HG03095 (cell line): ENCODE measurements around the gene MYO15B.

Experiments used
- ATAC-seq: cut with Tn5 transposase; IDR thresholded peaks from one replicate; pipeline ENCODE4 v1.9.1; 2021; ENCODE audit warnings: moderate library complexity; ENCODE audit not compliant: unreplicated experiment

The MYO15B gene

DNA sequence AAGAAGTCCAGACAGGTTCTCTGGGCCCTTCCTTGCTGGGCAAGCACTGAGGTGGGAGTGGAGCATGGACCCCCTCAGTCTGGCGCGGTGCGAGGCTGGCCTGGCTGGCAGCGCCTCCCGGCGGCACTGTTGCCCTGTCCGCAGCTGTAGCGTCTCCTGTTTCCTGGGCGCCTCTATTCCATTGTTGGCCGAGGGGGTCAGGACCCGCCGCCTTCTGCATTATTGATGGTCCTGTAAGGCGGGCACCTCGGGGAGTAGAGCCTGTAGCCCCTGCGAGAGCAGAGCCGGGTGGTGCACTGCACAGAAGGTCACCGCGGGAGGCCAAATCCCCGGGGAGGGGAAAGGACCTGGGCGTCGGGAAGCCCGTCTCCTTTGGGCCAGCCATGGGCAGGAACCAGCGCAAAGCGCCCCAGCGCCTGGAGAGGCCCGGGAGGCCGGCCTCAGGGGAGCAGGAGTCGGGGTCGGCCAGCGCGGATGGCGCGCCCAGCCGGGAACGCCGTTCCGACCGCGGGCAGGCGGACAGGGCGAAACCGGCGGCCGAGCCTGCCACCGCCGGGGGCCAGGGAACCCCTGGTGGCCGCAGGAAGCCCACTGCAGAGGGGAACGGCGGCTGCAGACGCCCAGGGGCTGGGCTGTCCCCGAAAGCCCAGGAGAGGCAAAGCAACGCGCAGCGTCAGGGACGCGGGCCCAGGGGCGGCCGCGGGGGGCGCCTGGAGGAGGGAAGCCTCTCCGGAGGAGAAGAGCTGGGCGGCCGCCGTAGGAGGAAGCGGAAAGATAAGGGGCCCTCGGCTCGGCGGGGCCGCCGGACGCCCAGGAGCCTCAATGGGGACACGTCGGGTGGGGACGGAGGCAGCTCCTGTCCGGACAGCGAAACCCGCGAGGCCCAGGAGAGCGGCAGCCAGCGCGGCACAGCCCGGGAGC is at the start of gene MYO15B:
MYO15B (plus strand) TSS at position 126 of the 921 bp plus-strand sequence; CDS start at position 384, 258 bp downstream.
- no peak for ATAC-seq

DNA sequence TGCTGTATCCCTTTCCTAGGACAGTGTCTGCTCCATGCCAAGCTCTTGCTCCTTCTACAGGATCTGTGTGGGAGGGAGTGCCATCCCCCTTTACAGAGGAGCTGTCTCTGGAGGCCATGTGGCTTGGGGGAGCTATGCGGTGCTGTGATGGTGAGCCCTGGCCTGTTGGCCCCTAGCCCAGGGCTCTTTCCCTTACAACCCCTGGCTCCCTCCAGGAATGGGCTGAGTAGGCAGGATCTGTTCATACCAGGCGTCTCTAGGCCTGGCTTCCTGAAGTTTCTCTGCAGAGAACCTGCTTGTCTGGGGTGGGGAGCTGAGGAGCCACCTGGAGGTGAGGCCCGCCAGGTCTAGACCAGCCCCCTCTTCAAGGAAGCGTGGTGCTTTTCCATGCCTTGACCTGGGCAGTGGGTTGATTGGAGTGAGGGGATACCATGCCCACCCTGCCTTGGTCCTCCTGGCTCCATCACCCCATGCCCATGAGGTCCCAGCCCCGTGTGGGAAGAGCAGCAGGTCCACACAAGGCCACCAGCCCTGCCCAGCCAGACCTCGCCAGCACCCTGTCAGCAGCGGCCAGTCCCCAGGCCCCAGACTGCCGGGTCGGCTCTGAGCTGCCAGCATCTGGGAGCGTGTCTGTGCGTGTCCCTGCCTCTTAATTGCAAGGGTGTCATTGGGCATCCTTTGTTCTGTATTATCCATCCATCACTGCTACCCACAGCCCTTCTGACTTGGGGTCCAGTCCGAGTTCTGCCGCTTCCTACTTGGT is 47.5 kb upstream of the MYO15B start:
- ATAC-seq: no peak

DNA sequence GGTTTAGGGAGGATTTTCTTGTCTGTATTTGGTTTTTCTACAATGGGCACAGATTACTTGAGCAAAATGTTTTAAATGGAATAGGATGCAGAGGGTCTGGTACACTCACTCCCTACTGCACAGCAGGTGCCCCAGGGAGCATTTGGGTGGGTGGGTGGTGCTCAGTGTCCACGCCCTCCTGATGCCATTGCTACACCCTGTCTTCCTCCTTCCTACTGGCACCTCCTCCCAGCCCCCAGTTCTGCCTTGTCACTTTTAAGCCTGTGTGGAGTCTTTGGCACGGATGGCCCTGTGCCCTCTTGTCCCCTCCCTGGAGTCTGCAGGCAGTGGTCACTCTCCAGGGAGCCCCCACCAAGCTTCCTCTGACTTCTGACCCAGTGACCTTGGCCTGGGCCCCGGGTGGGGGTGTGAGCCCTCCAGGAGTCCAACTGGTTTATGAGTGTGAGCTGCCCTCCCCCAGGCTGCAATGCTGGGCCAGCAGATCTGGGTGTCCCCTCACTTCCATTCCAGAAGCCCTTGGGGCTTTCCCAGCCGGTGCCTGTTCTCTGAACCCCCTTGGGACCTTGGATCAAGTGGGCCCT is 46.6 kb upstream of the MYO15B start:
- no peak for ATAC-seq

DNA sequence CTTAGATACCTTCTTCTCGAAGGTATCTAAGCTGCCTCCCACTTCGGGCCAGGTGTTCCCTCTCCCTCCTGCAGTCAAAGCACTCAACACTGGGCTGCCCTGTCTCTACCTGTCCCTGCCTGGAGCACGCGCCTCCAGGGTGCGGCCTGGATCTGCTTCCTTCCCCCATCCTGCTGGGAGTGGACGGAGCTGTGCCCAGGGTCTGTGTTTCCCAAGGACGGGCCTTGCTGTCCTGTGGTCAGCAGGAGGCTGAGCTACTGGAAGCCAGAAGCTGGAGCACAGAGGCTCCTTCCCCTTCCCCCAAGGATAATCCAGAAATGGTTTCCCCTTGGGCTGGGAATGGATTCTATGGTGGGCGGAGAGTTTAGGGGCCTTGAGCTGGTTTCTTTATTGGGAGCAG is 45.4 kb upstream of the MYO15B start:
- ATAC-seq: no peak

DNA sequence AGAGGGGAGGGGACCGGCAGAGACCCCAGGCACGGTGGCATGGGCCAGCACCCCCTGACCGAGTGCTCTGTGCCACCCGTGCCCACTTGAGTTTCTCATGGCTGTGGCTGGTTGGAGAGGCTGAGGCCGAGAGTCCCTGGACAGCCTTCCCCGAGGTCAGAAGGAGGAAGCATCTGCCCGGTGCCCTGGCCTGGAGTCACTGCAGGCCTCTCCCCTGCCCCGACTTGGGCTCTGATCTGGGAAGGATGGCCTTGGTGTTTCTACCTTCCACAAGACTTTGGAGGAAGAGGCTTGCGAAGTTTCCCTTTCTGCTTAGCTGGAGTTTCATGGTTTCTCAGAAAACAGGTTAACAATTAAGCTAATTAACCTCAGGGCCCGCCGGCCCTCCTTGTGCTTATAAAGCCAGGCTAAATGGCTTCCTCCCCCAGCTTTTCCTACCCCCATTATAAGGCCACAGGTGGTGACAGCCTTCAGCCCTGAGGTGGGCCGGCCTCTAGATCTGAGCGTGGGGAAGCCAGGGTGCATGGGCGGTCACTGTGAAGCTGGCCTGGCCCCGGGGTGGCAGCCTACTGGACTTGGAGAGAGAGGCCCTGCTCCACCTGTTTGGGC is 44.8 kb upstream of the MYO15B start:
- ATAC-seq: no peak

DNA sequence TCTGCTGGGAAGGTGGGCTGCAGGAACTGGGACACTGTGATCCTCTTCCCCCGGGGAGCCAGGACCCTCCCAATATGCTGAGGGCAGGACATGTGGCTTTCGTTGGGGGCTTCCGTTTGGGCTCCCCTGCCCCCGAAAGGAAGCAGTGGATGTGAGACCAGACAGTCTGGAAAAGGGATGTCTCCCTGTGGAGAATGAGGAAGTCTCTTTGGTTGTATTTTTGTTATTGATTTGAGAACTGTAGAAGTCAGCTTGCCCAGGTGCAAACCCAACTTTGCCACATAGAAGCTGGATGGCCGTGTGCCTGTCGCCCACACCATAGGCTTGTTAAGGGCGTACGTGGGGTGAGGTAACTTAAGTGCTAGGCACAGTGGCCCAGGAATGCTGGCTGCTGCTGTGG is 43.4 kb upstream of the MYO15B start:
- no peak for ATAC-seq

DNA sequence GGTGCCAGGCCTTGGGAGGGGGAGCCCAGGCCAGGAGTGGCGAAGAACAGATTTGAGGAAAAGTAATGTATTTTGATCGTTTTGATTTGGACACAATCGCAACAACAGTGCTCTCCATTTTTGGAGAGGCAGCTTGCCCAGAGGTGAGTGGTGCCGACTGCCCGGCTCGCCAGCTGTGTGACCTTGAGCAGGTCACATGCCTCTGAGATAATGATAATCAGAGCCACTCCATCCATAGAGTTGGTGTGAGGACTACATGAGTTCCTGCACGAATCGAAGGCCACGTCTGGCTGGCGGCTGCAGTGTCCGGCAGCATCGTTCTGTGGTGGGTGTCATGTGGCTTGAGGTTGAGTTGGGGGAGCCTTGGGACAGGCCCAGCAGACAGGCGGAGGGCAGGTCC is 41.4 kb upstream of the MYO15B start:
- ATAC-seq: no peak

DNA sequence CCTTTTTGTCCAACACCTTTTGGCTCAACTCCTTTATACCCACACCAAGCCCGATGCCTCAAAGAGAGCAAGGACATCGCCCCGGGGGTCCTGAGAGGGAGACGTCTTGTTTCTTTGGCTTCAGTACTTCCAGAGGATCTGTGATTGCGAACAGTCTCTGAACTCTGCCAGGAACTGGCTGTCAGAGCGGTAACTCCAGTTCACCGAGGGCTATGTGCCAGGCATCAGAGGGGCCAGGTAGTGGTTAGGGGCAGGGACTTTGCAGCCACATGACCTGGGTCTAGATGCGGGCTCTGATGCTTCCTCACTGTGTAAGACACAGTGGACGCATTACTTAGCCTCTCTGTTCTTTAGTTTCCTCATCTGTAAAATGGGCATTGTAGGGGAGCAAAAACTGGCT is 40.5 kb upstream of the MYO15B start:
- no peak for ATAC-seq

DNA sequence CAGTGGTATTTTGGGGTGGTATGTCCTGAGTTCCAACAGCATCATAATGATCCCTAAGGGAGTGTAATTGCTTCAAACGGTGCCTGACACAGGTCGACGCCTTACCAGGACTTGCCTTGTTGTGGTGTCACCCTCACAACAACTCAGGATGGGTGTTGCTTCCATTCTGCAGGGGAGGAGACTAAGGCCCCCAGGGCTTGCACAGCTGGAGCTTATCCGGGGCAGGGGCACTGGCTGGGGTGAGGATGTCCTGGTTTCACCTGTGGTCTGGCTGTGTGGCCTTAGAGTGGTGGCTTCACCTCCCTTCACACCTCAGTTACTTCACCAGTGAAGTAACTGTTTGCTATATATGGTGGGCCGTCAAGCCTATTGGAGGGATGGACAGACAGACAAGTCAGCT is 38.8 kb upstream of the MYO15B start:
- no peak for ATAC-seq

DNA sequence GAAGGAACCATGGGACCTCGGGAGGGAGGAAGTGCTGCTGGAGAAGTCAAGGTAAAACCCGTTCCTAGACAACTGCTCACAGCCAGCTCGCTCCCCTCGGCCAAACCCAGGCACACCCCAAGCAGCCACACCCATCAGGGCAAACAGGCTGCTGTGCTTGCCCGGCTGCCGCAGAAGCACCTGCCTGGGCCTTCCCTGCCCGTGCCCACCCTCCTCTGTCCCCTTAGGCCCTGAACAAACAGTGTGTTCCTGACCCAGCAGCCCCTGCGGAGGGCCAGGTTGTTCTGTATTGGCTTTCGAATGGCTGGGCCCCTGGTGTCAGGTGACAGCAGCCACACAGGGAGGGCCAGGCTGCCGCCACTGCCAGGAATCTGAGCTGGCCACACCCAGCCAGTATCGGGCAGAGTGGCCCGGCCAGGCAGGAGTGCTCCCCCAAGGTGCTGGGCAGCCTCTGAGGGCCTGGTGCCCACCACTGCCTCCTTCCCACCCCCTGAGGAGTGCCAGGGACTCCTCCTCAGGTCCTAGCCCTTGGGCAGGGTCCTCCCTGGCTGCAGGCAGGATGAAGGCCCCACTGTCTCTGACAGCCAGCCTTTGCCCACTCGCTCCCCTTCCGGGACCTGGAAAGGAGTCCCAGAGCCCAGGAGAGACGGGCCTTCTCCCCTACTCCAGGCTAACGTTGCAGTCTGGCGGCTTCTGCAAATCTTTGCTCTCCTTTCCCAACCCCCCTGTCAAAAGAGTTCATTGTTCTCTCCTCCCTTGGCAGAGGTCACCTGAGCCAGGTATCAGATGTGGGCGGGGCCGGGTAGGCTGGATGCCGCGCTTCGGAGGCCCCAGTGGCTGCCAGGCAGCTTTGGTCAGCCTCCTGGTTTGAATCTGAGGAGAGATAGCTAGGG is 38.1 kb upstream of the MYO15B start:
- ATAC-seq: no peak

DNA sequence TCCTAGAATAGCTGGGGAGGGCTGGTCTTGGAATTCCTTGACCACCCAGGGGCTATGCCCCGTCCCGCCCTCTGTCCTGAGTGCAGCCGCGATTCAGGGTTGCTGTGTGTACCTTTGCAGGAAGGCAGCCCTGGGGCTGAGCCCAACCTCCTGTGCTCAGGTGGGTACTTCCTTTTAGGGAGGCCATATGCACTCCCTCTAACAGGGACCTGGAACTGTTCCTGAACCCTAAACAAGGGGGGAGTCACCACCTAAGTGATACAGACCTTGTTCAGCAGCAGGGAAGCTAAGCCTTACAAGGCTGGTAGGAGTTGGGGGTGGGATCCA is 37.5 kb upstream of the MYO15B start:
- no peak for ATAC-seq

DNA sequence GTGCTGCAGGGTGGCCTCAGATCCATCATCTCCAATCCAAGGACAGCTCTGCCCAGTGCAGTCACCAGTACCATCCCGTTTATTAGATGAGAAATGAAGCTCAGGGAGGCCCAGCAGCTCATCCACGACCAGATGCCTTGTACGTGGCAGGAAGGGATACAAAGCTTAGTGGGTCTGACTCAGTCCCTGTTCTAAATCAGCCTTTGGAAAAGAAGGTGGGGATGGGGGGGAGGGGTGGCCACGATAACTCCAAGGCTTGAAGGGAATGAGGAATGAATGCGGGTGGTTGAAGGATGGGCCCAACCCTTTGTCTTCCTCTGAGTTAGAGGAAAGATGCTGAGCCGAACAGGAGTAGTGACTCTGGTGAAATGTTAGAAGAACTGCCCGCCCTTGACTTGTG is 36.3 kb upstream of the MYO15B start:
- ATAC-seq: no peak

DNA sequence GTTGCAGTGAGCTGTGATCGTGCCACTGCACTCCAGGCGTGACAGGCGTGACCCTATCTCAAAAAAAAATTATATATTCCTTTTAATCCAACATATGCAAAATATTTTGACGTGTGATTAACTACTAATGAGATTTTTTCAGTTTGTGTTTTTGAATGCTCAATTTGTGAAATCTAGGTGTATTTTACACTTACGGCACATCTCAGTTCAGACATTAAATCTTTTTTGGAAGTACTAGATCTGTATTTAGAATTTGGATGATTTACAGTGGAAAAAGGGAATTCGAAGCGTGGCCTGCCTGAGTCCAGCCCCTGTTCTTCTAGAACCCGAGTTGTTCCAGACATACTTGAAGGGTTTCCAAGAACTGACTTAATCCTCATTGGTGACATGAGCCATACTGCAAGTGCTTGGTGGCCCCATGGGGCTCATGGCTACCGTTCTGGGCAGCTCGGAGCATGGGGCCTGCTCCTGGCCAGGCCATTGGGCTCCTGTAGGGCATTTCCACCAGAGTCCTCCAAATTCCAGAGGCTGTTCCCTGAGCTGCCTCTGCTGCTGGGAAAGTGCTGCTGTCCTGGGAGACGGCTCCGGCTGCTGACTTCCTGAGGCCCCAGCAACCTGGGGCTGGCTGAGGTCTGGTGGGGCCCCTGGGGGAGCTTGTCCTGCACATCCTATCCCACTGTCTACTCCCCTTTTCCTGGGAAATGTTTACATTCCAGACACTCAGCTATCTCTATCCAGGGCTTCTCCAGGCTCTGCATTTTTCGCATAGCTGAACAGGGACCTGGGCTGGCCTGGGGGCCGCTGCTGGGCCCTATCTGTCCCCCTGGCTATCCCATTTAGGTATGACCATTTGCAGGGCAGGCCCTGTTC is 34.9 kb upstream of the MYO15B start:
- ATAC-seq: no peak

DNA sequence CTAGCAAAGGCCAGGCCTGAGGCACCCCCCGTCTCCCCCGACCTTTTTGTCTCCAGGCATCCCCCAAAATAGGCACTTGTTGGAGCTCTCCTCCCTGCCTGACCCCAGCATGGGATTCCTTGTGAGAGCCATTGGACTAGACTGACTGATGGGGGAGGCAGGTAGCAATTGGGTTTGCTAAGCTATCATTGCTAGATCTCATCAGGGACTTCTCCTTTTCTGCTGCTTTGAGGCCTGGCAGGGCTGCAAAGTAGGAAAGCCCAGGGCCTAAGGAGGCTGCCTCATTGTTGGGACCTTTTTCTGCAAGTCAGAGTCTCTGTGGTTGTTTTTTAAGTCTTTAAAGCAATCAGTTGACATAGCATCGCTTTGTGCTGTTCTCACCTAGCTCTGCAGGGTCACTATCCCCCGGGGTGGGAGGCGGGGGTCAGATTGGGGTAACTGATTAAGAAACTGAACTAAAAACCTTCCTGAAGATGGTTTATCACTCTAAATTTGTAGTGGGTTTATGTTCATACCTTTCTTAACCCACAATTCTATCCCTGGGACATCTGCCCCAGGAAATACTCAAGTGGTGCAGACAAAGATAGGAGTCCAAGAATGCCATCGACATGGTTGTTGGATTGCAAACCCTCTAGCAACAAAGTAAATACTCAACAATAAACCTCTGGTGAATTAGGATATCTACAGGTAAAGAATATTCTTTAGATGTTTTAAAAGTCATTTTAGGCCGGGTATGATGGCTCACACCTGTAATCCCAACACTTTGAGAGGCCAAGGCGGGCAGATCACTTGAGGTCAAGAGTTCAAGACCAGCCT is 34.1 kb upstream of the MYO15B start:
- no peak for ATAC-seq

DNA sequence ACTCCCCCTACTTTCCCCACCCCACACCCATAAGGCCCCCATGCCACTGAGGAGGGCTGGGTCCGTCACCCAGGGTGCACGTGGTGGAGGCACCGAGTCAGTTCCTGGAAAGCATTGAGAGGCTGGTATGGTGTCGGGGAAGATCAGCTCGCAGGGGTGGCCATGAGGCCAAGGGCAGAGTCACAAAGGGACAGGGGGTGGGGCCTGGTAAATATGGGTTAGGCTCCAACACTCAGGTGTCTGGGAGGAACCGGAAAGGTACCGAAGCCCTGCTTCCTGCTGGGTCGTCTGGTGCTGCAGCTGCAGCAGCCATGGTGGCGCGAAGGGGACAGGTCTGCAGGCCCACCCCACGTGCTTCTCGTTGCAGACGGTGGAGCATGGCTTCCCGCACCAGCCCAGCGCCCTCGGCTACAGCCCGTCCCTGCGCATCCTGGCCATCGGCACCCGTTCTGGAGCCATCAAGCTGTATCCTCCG is 31.9 kb upstream of the MYO15B start:
- no peak for ATAC-seq

DNA sequence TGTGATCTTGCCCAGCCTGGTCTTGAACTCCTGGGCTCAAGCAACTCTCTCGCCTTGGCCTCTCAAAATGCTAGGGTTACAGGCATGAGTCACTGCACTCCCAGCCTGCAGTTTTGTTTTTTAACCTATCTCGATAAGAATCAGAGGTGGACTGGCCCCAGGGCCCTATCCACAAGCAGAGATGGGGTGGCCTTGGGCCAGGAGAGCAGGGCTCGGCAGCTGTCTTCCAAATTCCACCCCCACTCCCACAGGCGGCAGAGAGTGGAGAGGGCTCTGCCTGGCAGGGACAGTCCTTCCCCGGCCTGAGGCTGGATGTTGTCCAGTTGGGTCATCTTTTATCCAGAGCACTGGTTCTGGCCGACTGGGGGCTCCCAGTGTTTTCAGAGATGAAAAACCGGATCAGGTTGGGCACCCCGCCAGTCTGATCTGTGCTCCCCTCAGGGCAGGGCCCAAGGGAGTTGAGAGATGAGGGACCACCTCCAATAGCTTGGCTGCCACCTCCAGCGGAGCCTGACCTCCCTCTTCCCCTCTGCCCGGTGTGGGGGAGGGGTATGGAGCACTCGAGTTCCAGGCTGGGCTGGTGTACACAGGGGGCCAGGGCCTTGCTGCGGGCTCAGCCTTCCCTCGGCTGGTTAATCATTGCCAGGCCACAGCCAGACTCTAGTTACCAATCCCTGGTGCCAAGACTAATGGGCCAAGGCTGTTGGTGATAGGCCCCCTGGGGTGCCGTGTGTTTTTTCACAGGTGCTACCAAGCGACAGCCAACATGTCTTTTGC is 30.3 kb upstream of the MYO15B start:
- no peak for ATAC-seq

DNA sequence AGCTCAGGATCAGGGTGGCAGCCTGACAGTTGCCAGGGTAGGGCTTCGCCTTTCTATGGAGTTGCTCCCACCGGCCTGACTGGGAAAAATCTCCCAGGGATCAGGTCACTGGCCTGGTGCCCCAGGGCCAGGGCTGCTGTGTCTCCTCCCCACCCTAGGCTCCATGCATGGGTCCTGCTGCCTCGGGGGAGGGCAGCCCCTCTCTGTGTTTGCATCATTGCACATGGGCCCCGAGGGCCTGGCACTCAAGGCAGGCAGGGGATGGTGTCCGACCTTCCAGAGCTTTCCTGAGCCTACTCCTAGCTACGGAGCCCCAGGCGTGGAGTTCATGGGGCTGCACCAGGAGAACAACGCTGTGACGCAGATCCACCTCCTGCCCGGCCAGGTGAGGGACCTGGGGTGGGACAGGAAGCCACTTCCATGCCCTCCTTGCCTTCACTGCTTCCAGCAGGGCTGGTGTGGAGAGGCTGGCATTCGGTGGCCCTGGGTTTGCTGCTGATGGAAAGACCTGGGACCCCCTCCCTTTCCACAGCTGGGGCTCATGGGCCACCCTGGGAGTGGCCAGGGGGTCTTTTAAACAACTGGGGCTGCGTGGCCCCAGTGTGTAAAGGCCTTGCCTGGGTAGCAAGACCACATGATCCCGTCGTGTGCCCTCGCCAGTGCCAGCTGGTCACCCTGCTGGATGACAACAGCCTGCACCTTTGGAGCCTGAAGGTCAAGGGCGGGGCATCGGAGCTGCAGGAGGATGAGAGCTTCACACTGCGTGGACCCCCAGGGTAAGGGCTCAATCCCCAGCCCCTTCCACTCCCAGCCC is 29.5 kb upstream of the MYO15B start:
- ATAC-seq: no peak
